ENCODE measurements around the gene OSBPL2.

Gene OSBPL2

DNA sequence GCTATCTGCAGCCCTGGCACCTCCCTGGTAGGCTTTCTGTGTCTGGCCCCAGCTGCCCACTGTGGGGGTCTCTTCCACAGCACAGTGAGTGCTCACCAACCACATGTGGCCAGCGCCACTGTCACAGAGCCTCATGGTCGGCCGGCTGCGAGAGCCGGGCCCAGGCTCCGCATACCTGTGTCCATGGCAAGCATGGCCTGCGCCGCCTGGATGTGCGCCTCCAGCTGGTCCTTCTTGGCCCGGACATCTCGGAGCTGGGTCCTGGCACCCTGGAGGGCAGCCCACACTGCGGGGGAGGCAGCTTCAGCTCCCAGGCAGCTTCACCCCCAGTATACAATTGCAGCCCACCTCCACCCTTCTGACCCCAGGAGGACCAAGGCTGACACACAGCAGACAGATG is 77.5 kb downstream of the OSBPL2 start:
- no peak for DNase-seq

DNA sequence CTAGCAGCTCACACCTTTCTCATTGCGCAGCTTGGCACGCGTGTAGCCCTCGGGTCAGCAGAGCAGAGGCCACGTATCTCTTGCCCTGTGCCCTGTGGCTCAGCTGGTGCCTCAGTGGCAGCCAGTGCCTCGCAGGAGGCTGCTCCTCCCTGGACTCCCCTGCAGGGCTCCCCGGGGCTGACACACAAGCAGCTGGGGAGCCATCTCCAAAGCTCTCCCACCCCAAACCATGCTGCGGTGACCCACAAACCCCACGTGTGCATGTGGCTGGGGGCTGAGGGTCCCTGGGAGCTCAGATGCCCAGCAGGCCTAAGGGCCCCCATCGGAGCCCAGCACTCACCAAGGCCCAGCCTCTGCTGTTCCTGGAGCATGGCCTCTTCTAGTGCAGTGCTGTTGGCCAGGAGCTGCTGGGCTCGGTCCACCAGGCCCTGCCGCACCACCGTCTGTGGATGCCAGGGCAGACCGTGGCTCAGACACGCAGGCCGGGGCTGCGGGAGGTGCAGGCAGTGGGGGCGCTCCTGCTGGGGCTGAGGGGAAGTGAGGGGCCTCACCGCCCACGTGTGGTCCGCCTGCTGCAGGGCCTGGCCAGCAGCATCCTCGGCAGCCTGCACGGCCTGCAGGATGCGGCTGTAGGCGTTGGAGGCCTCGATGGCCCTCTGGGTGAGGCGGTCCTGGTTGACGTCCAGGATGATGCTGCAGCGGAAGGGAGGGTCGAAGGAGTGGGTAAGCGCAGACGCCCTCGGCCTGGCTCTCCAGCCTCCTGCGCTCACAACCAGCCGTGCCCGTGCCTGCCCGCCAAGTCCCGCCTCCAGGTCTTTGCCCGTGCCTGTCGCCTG is 78.2 kb downstream of the OSBPL2 start:
- no peak for DNase-seq

DNA sequence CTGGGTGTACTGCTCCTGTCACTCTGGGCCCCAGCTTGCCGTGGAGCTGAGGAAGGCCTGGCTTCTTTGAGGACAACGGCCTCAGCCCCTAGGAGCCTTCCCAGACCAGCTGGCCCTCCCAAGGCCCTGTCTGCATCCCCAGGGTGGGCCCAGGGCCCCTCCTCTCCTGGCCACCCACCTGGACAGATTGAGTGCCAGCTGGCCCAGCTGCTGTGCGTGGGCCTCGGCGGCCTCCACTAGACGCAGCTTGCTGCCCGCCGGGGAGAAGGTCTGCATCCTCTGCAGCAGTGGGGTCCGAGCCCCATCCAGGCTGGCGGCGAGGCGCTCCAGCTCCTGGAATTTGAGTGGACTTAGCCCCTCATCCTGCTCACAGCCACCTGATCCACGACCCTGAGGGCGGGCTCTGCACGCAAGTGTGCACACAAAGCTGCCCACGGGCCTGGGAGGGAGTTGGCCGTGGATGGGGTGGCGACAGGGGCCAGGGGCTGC is 78.9 kb downstream of the OSBPL2 start:
- DNase-seq = no peak

DNA sequence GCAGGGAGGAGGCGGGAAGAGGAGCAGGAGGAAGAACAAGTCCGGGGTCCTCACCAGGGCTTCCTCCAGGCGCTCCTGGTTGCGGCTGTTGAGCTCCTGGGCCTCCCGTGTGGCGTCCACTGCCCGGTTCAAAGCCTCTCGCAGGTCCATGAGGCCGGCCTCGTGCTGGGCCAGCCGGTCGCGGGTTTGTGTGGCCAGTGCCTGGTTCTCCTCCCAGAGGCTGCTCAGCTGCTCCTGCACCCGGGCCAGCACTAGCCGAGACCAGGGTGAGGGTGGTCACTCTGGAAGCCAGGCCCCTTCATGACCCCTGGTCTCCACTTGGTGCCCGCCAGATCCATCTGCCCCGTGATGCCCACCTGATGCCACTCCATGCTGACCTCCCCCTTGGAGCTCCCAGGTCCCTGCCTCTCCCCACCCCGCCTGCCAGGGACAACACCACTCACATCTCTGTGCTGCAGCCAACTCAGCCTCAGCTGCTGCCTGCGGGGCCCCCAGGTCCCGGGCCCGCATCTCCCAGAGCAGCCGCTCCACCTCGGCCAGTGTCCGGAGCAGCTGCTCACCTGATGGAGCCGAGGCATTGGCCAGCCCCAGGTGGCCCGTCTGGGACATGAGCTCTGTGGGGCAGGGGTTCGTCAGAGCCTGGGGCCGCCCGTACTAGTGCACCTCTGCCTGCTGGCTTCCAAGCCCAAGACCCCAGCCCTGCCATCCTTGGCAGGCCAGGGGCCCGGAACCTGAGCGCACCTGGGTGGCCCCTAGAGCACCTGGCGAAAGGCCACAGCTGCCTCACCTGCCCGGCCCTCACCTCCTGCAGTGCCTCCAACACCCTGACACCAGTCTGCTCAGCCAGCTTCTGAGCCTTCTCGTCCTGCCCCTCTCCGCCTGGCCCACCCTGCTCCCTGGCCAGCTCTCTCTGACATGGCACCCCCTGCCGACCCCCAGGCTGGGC is 80.4 kb downstream of the OSBPL2 start:
- peak; percentile 72 for DNase-seq

DNA sequence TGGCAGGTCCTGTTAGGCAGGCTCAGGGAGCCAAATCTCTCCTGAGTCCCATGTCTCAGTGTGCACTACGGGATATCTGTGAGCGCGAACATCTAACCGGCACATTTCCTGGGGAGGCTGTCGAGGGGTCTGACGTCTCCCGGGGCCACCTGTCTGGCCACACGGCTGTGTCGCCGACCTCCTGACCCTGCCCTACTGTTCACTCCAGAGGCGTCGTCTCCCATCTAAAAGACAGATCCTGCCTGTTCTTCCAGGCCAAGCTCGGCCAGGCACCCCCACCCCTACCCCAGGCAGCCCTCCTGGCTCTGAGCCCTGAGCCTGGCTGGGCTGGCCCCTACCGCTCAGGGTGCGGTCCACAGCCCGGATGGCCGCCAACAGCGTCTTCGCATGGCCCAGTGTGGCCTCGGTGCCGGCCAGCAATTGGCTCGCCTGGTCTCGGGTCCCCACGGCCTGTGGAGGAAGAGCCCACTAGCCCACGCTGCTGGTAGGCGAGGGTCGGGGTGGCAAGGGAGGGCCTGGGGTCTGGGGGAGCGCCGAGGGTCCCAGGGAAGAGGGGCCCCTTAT is 81.1 kb downstream of the OSBPL2 start:
- no peak for DNase-seq

DNA sequence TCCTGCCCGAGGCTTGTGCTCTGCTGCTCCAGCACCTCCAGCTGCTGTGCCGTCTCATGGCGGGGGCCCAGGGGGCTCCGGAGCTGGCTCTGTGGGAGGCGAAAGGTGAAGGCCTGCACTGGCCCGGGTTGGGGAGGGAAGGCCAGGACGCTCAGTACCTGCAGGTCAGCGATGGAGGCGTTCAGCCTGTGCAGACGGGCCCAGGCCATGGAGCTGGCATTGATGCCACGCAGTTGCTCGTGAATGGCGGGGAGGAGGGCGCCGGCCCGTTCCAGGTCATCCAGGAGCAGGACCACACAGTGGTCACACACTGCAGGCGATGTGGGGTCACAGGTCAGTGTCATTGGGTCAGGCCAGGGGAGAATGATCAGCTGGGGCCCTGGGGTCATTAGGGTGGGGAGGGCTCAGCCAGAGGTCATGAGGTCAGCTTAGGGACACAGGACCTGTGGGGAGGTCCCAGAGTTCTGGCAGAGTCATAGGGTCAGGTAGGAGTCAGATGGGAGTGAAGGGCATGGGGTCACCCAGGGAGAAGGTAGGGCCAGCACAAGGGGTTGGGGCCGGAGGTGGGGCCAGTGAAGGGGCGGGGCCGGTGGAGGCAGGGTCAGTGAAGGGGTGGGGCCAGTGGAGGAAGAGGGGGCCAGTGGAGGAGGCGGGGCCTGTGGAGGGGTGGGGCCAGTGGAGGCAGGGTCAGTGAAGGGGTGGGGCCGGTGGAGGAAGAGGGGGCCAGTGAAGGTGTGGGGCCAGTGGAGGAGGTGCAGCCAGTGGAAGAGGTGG is 82.4 kb downstream of the OSBPL2 start:
- DNase-seq = peak; percentile 91

DNA sequence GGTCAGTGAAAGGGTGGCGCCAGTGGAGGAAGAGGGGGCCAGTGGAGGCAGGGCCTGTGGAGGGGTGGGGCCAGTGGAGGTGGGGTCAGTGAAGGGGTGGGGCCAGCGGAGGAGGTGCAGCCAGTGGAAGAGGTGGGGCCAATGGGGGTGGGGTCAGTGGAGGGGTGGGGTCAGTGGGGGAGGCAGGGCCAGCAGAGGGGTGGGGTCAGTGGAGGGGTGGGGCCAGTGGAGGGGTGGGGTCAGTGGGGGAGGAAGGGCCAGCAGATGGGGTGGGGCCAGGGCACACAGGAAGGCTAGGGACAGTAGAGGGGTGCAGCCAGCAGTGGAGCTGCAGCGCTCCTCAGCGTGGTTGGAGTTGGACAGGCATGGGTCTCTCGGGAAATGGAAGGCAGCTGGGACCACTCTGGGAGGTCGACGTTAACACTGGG is 83.2 kb downstream of the OSBPL2 start:
- DNase-seq = peak; percentile 96

DNA sequence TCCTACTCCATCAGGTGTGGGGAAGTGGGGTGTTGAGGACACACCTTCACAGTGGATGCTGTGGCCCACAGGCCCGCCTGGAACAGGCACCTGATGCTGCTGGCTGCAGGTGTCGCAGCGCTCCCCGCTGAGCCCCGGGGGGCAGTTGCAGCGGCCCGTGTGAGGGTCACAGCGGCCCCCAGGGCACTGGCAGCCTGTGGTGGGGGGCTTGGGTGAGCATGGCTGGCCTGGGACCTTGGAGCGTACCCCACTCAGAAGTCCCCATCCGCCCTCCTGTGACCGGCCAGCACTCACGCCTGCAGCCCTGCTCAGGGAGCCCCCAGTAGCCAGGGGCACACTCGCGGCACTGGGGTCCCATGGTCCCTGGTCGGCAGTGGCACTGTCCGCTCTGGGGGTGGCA is 83.7 kb downstream of the OSBPL2 start:
- DNase-seq = no peak

DNA sequence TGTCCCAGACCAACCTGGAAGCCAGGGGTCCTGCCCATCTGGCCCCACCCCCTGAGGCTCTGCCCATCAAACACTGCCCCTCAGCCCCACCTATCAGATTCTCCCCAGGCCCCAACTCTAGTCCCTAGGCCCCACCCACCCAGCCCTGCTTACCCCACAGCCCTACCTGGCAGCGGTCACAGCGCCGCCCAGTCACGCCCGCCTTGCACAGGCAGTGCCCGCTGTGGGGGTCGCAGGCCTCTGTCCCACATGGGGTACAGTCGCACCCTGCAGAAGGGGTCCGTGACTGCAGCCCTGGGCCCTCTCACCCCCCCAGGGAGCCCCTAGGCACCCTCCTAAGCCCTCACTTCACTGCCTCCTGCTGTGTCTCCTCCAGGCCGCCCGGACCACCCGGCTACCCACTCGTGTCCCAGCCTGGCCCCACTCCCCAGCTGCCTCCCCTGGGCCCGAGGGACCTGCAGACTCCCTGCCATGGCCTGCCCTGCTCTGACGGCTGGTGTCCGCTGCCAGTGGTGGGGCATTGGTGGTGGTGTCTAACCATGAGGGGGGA is 84.2 kb downstream of the OSBPL2 start:
- no peak for DNase-seq

DNA sequence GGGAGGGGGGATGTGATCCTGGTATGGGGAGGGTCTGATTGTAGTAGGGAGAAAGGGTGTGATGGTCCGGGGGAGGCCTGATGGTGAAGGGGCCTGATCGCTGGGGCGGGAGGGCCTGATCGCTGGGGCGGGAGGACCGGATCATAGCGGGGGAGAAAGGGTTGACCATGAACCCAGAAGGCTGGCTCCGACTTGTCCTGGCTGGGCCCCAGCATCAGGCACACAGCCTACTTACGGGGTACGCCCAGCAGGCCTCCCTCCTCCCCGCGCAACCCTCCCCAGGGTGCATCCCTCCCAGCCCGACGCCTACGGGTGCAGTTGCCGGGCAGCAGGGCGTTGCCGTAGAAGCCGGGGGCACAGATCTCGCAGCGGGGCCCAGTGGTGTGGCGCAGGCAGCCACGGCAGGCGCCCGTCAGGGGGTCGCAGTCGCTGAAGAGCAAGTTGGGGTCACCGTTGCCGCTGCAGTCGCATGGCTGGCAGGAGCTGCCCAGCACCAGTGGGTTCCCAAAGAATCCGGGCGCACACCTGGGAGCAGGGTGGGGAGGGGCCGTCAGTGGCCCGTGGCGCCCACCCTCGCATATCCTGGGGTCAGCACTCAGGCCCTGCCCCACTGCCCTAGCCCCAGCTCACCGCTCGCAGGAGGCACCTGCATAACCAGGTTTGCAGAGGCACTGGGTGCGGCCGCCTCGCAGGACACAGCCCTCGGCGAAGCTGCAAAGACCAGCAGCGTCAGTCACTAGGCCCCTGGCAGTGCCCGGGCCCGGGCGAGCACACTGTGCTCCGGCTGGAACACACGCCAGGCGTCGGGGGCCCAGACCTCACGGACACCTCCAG is 85.0 kb downstream of the OSBPL2 start:
- DNase-seq = no peak

DNA sequence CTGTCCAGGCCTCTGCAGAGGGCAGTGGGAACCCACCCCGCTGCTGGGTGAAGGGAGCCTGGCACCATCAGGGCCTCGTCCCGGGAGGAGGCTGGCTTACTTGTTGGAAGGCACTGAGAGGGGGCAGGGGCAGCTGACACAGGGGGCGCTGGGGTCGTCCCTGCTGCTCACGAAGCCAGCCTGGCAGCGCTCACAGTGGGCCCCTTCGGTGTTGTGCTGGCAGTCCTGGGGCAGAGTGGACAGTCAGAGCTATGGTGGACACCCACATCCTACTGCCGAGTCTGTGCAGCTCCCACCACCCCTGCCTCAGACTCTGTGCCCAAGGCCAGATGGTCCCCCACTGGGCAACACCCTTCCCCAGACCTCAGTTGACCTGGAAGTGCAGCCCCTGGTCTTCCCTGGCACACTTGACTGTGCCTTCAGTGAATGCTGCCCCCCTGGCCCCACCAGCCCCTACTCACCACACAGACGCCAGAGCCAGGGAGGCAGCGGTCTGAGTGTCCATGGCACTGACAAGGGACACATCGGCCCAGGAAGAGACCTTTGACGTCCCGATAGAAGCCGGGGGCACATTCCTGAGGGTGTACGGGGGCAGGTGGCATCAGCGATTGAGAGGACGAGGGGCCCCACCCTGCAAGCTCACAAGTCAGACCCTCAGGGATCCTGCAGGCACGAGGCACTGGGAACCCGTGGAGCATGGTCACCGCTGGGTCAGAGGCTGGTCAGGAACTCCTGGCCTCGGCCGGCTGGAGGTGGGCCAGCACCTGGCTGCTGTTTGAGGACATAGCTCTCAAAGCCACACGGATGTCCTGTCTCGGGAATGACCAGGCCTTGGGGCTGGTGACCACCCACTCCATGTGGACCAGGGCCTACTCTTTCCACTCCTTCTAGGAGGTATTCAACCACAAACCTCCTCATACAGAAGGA is 85.9 kb downstream of the OSBPL2 start:
- DNase-seq = no peak

DNA sequence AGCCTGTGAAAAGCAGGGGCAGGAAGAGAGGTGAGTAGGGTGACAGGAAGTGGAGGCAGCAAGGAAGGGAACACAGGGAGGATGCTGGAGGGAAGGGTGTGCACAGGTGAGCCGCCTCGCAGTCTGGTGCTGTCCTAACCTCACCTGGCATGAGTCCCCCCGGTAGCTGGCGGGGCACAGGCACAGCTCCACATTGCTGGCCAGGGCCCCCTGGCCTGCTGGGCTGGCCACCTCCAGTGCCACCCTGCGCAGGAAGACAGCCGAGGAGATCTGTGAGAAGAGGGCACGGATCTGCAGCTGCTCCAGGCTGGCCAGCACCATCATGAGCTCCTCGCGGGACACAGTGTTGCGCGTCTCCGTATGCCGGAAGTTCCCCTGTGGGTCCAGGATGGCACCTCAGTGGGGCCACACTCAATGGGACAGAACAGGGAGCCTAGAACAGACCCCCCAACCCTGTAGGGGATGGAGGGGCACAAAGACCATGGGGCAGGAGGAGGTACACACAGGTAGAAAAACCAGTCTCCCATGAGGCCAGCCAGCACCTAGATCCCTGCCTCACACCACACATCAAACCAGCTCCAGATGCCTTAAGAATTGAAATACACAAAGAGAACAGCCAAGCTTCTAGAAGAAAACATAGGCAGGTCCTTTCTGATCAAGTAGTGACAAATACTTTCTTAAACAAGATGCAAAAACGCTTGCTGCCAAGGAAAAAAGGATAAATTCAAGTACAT is 87.0 kb downstream of the OSBPL2 start:
- DNase-seq = no peak

DNA sequence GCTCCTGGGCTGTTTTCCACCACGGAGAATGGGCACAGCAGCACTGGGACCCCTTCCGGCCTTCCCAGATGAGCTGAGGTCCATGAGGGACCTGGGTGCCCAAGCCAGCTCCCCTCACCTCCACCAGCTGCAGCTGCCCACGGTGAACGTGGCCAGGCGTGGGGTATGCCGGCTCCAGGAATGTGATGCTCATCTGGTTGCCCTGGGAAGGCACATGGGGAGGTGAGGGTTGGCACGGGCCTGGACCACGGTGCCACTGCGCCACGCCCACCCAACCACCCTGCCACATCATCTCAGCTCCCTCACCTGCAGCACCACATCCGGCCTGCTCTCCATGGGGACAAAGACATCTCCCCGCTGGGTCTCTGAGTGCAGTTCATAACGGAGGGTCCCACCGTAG is 88.2 kb downstream of the OSBPL2 start:
- DNase-seq = no peak

DNA sequence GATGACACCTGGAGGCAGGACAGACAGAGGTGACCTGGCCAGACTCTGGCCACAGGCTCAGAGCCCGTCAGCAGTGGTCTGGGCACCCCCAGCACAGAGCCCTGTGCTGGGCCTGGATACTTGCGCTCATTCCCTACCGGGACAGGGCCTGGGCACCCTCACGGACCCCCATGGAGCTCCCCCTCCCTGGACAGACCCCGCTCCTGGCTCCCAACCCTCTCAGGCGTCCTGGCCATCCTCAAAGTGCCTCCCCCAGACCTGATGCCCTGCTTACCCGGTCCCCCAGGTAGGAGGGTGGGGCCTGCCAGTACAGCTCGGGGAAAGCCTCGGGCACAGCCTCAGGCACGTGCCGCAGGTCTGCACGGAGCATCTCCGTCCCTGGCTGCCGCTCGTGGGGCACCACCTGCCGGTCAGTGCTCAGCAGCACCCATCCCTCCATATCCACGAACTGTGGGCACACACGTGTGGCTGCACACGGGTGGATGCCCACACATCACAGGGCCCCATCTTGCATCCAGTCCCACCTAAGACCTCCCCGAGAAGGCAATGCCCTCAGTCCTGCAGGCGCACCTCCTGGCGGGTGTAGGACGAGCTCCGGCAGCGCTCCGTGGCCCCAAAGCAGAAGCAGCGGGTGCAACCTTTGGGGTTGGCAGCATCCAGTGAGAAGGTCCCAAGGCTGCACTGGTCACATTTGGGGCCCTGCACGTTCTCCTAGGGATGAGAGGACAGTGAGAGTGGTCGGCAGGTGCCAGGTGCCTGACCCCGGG is 88.8 kb downstream of the OSBPL2 start:
- no peak for DNase-seq

DNA sequence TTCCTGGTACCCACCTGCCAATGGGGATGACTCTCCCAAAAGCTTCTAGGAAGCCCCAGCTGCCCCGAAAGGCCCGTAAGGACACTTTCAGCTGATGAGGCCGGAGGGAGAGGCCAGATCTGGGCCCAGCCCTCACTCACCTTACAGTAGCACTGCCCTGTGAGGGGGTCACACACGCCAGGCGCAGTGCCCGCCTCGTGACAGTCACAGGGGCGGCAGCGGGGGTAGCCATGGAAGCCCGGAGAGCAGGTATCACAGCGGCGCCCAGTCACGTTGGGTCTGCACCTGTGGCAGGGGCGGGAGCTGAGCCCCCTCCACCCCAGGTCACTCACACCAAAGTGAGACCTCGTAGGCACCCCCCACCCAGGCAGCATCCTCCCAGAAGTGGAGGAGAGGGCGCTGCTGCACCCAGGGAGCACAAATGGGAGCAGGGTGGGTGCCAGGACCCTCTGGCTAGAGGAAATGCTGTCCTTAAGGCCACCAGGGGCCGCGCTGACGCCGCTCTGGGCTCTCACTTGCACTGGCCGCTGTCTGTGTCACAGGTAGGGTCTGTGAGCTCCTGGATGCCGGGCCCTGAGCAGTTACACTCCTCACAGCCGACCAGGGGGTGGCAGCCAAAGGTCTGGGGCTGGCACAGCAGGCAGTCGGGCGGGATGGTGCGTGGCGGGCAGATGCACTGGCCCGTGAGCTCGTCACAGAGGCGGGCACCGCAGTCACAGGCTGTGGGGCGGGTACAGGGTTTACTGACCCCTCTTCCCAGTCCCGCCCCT is 89.6 kb downstream of the OSBPL2 start:
- no peak for DNase-seq

DNA sequence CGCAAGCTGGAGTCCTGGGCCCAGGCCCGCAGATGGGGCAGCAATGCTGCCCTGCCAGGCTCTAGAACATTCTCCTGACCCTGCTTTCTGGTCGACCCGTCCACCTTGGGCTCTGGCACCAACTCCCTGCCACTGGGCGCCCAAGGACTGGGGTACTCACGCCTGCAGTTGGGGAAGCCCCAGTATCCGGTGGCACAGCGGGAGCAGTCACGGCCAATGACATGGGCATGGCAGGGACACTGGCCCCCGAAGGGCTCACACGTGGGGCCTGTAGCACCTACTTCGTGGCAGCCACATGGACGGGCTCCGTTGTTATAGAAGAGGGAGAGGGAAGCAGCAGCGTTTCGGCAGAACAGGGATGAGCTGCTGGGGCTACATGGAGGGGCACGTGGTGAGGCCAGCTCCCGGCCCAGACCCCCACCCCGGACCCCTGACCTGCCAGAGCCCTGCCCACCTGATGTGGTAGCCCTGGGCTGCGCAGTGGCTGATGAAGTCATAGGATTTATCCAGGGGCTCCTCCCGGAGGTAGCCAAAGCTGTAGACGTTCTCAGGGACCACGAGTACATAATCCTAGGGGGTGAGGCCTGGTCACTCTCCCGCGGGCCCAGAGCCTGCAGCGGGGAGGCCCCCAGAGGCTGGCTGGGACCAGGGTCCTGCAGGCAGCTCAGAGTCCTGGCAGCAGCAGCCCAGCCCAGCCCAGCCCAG is 90.5 kb downstream of the OSBPL2 start:
- DNase-seq = no peak

All from 8988T (cell line).